HG02588 (cell line): ENCODE results near the gene DOCK10.

Experiments
- ATAC-seq: cut with Tn5 transposase; IDR thresholded peaks from one replicate; pipeline ENCODE4 v1.9.1; 2021; ENCODE audit warnings: mild to moderate bottlenecking, moderate library complexity; ENCODE audit not compliant: unreplicated experiment

The DOCK10 gene

GRCh38 chr2:224736227-224736626, 306.0 kb downstream of the DOCK10 start:
- ATAC-seq, result no peak

DNA sequence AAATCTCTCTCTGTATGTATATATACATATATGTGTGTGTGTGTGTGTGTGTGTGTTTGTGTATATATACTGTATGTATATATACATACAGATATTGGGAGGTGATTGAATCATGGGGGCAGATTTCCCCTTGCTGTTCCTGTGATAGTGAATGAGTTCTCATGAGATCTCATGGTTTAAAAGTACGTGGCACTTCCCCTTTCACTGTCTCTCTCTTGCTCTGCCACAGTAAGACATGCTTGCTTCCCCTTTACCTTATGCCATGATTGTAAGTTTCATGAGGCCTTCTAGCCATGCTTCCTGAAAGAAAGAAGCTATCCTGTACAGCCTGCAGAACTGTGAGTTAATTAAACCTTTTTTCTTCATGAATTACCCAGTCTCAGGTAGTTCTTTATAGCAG, 307.3 kb downstream of the DOCK10 start:
- ATAC-seq, result no peak

GRCh38 chr2:224731665-224732064, 310.6 kb downstream of the DOCK10 start:
- no peak for ATAC-seq

DNA sequence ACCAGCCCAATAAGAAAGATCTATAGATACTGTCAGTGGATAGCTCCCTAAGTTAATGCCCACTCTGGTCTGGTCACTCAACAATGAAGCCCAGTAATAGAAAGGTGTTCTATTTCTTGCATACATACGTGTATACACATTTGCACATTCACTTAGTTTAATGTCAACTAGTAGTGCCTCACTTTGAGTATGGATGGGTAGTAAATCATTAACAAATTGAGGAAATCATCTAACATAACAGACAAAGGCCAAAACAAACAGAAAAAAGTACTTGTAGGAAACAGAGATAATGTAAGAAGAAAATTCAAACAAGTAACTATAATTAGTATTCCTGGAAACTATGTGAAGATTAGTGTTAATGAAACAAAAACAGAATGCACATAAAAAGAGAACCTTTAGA, 312.8 kb downstream of the DOCK10 start:
- ATAC-seq, result no peak

GRCh38 chr2:224724331-224724730, 317.9 kb downstream of the DOCK10 start:
- no peak for ATAC-seq

DNA sequence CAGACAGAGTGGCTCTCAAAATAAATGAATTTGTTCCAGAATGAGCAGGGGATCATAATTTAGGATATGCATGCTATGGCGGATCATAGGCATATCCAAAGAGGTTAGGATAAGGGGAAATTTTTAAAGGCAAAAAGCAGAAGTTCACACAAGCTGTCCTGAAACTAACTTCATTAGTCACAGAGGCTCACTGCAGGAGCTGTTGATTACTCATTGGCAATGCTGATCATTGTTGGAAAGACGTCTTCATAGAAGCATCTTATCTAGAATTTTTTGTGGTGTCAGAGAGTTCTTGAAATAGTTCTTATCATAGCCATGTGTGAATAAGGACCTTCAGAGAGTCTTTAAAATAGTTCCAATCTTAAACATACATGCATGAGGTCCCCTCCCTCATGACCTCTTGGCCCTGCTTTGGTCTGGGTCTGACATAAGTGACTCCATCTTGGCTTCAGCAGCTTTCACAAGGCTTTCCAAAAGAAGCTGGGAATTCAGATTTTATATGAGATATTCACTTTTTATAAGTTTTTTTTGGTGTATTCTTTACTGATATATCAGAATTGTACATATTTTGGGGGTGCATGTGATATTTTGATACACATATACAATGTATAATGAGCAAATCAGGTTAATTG, 318.6 kb downstream of the DOCK10 start:
- ATAC-seq, result peak; percentile 78

DNA sequence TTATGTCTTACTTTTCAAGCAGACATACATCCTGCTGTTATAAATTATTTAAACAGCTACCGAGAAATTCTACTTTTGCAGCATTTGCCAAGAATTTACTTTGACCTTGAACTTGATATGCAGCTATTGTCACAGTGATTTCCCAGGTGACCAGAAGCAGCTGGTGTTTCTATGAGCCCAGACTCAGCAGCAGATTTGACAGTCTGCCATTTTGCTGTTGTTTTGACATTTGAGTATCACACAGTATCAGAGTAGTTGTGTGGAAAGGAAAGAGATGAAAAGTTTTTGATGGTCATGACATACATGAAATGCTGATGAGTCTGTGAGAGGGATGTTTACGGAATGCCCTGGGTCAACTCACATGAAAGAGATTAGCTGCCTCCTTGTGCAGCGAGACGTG, 319.5 kb downstream of the DOCK10 start:
- ATAC-seq, result no peak

DNA sequence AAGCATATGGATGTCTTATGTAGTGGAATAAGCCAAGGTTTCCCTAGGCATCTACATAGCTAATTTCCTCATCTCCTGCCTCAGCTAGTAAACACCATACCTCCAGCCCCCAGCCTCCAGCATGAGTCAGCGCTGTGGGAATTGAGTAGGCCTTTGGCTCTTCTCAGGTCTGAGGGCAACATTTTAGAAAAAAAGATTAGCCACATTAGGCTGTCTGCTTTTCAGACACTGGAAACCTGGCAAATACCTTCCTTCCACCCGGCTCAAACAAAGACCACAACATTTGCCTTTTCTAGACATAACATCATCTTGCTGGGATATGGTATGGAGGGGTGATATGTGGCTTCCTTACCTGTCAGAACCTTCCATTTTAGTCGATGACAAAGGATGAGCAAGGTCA, 320.0 kb downstream of the DOCK10 start:
- no peak for ATAC-seq

- no peak for ATAC-seq
These were observed 325.3 kb downstream of the DOCK10 start for GRCh38 chr2:224716921-224717320.

DNA sequence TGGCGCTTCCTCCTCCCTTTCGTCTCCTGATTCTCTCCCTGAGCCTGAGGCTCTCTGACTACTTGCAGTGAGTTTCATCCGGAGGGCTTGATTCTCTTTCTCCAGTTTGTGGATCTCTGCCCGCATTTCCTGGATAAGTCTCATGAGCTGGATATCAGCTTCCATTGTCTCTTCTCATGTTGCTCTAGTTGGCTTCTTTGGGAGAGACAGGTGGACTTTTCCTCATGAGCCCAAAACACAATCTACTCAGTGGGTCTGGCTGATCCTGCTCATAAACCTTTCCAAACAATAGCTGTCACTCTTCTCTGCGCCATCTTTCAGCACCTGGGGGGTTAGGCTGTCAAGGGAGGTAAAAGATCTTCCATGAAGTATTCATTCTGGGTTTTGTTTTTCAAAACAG, 326.1 kb downstream of the DOCK10 start, which contains the start of gene CCDC195:
Gene CCDC195 (minus strand): TSS at position 165 of the 400 bp plus-strand sequence. CDS start 0 bp downstream, at position 165.
- ATAC-seq, result no peak
